Measurements from ENCODE around the gene CSF1. TPM values are rescaled to one million over a fixed set of nuclear protein-coding genes. Genes with fewer than 3 reads are reported as not detected.

CSF1 gene
- total RNA-seq, 1 experiment from 2014 or later, result 3.0 TPM

DNA sequence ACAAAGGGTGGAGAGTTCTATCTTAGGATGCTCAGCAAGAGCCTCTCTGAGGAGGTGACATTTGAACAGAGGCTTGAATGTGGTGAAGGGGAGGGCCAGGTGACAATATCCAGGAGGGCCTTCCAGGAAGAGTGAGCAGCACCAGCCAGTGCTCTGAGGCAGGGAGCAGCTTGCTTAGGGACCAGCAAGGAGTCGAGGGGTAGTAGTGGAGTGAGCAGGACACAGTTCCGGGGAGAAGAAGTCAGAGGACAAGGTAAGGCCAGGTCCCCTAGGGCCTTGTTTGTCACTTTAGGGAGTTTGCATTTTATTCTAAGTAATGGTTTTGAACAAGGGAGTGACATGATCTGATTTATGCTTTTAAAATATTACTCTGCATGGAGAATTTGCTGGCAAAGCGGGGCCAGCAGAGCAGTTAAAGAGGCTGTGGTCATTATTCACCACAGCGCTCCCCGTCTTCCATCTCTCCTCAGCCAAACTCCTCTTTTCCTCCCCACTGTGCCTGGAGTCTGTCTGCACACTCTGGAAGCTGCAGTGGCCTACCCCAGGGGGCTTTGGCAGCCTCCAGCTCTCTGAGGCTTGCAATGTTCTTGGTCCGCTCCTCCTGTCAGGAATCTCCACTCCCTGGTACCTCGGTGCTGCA lies 17.0 kb upstream of the CSF1 start:
- Histone ChIP-seq H3K27me3 (ENCODE audit: insufficient read depth, low read length) (no peaks in the 10 kb centered on the region), H3K79me2 (ENCODE audit: insufficient read depth, low read length) (no peaks in the 10 kb centered on the region), H3K9me2 (ENCODE audit: insufficient read depth) (no peaks in the 10 kb centered on the region), H3K4me1 (ENCODE audit: control insufficient read depth in 1 of 2, insufficient read depth in 2 of 2, low read length in 2 of 2) (peaks cover 10 to 43% of the 10 kb centered on the region in 2 experiments), H4K20me1 (ENCODE audit: insufficient read depth) (no peaks in the 10 kb centered on the region), H3K9me3 (ENCODE audit: control insufficient read depth in 1 of 2, insufficient read depth in 1 of 2, low read depth in 1 of 2, low read length in 2 of 2) (no peaks in the 10 kb centered on the region), H3K36me3 (ENCODE audit: control insufficient read depth in 1 of 2, insufficient read depth in 2 of 2, low read length in 2 of 2) (no peaks in the 10 kb centered on the region), H3K27ac (ENCODE audit: low read depth, low read length) (no peak overlapping the region), H3K9ac (ENCODE audit: low read length) (no peak overlapping the region), H3K4me3 (replicated peaks in 1 of 2; ENCODE audit: low read depth in 1 of 2, low read length in 2 of 2) (no peak overlapping the region), H2AFZ (ENCODE audit: low read depth, low read length, poor library complexity, severe bottlenecking) (no peak overlapping the region), H3K4me2 (ENCODE audit: low read length) (no peak overlapping the region)
- TF ChIP-seq POLR2AphosphoS5 (IDR thresholded peaks at IDR 0.05; ENCODE audit: low read depth, low read length) (no peak), CEBPB (IDR thresholded peaks at IDR 0.05; ENCODE audit: low read depth) (no peak), EZH2 (IDR thresholded peaks at IDR 0.05) (no peak), FOSL1 (IDR thresholded peaks at IDR 0.05; ENCODE audit: low read depth) (no peak), ZFX (IDR thresholded peaks at IDR 0.05) (no peak), EZH2phosphoT487 (IDR thresholded peaks at IDR 0.05; ENCODE audit: borderline replicate concordance) (no peak), ELF1 (IDR thresholded peaks at IDR 0.05; ENCODE audit: borderline replicate concordance, low read depth) (no peak), TCF7L2 (IDR thresholded peaks at IDR 0.05; ENCODE audit: borderline replicate concordance, extremely low read depth, insufficient read depth, insufficient read length) (no peak), CBX3 (IDR thresholded peaks at IDR 0.05; ENCODE audit: low read depth) (no peak)
- TF ChIP-seq, protein P1, sequence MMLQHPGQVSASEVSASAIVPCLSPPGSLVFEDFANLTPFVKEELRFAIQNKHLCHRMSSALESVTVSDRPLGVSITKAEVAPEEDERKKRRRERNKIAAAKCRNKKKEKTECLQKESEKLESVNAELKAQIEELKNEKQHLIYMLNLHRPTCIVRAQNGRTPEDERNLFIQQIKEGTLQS (IDR thresholded peaks at IDR 0.05), result no peak
- ChIA-PET RAD21 (ENCODE audit: low non-redundant PET in 1 of 2, low total read pairs in 2 of 2, uncharacterized antibody in 2 of 2, unreplicated experiment in 2 of 2) (no interaction called here), CTCF (no interaction called here), POLR2A (no interaction called here)
- ATAC-seq (no peak), DNase-seq (ENCODE audit: low read depth, low spot score) (no peak)
- intact Hi-C loops (cut with micrococcal nuclease), result no loop called here
- no TSS peak for BruUV-seq (replicated peaks)
